HepG2 (cell line): ENCODE measurements around the gene LHX5. TPM values are rescaled to one million over a fixed set of nuclear protein-coding genes. Genes with fewer than 3 reads are reported as not detected.

Experiments used
- ATAC-seq: fragments of 200-7000 bp; cut with Tn5 transposase; 3 replicates; pipeline ENCODE4 v1.9.1; 2020; ENCODE audit warnings: mild to moderate bottlenecking, moderate library complexity
- BruUV-seq: library from RNA; stranded (reverse); fragments of 400-500 nt; replicated peaks from 2 replicates; lab custom pipeline; 2021; lab: Mats Ljungman, UMichigan
- CTCF ChIA-PET: fragments of 300-600 bp; formaldehyde crosslinking; extraction: SDS; loops from one replicate; lab custom pipeline; 2021; ENCODE audit warnings: low total read pairs, inconsistent platforms, low intra/inter-chr PET ratio; lab: Yijun Ruan, JAX
- POLR2A ChIA-PET: fragments of 350-600 bp; sonication (Branson Sonifier 250); formaldehyde crosslinking; loops from one replicate; lab custom pipeline; 2020; ENCODE audit warnings: antibody characterized with exemption, inconsistent platforms; lab: Yijun Ruan, JAX
- DNase-seq: peaks from one replicate; pipeline ENCODE4 v3.0.0-alpha.2; 2015; ENCODE audit warnings: low spot score
- FAIRE-seq: peaks from 3 replicates; lab custom pipeline; 2011; peaks lifted over from hg19 to GRCh38; lab: Jason Lieb, UNC
- H2AFZ ChIP-seq: one replicate; pipeline ENCODE4 v1.6.1; 2011; ENCODE audit warnings: low read length, inconsistent platforms
- H3K27ac ChIP-seq: fragments of 300-600 bp; 3 replicates; pipeline ENCODE4 v1.8.0; 2011; ENCODE audit warnings: mixed run types, mild to moderate bottlenecking, mixed read lengths, low read length, inconsistent platforms; ENCODE audit not compliant: insufficient read depth; ENCODE audit errors: extremely low read length
- H3K27me3 ChIP-seq, 2 experiments: fragments of 200-600 bp in 1 of 2; 2 replicates in 1 of 2; 3 replicates in 1 of 2; pipeline versions ENCODE4 v1.6.0 to v1.8.0; 2011; ENCODE audit warnings: low read length in 2 of 2, mild to moderate bottlenecking in 2 of 2, moderate library complexity in 2 of 2, inconsistent platforms in 1 of 2; ENCODE audit not compliant: insufficient read depth in 2 of 2, control insufficient read depth in 1 of 2
- H3K36me3 ChIP-seq, 2 experiments: fragments of 200-600 bp in 1 of 2; replicated peaks in 1 of 2; 2 replicates in 1 of 2; 3 replicates in 1 of 2; pipeline versions ENCODE4 v1.5.1 to v1.8.0; 2011; ENCODE audit warnings: low read length in 2 of 2, inconsistent platforms in 1 of 2; ENCODE audit not compliant: insufficient read depth in 2 of 2, control insufficient read depth in 1 of 2
- H3K4me1 ChIP-seq: 2 replicates; pipeline ENCODE4 v1.5.1; 2012; ENCODE audit warnings: low read length, inconsistent platforms; ENCODE audit not compliant: insufficient read depth
- H3K4me2 ChIP-seq: 2 replicates; pipeline ENCODE4 v1.6.0; 2011; ENCODE audit warnings: low read depth, low read length, inconsistent platforms
- H3K4me3 ChIP-seq, 3 experiments: fragments of 200-600 bp in 1 of 3; sonication (generic), shearing (Covaris generic) in 1 of 3; replicated peaks in 1 of 3; 2 replicates each; pipeline ENCODE4 v1.5.1; 2011 to 2016; ENCODE audit warnings: low read length in 3 of 3, inconsistent platforms in 2 of 3, low read depth in 2 of 3, mild to moderate bottlenecking in 2 of 3, control low read depth in 1 of 3, mixed read lengths in 1 of 3; ENCODE audit not compliant: insufficient read depth in 1 of 3
- H3K79me2 ChIP-seq: one replicate; pipeline ENCODE4 v1.6.1; 2011; ENCODE audit warnings: low read length, inconsistent platforms; ENCODE audit not compliant: insufficient read depth
- H3K9ac ChIP-seq: 2 replicates; pipeline ENCODE4 v1.6.0; 2011; ENCODE audit warnings: mild to moderate bottlenecking, low read depth, low read length, inconsistent platforms; ENCODE audit not compliant: insufficient read depth
- H3K9me3 ChIP-seq: 2 replicates; pipeline ENCODE4 v1.5.1; 2012; ENCODE audit warnings: mild to moderate bottlenecking, low read length
- H4K20me1 ChIP-seq: 2 replicates; pipeline ENCODE4 v1.6.0; 2011; ENCODE audit warnings: inconsistent platforms, mild to moderate bottlenecking, low read length, moderate library complexity; ENCODE audit not compliant: insufficient read depth
- CHD2 ChIP-seq: IDR thresholded peaks from 2 replicates; pipeline ENCODE4 v1.6.1; 2011; ENCODE audit warnings: low read depth, low read length, improper control_type of control experiment
- ELF1 ChIP-seq: sonication (generic); formaldehyde crosslinking; IDR thresholded peaks from 2 replicates; pipeline ENCODE4 v1.4.0; 2020; ENCODE audit warnings: missing genetic modification reagents
- ETV5 ChIP-seq: IDR thresholded peaks from 2 replicates; pipeline ENCODE4 v1.6.1; 2018; ENCODE audit warnings: missing biosample characterization, missing genetic modification reagents, inconsistent platforms, borderline replicate concordance
- HMG20B ChIP-seq: conservative IDR thresholded peaks from 2 replicates; pipeline ENCODE4 v1.6.1; 2016; ENCODE audit warnings: missing genetic modification reagents, missing compliant biosample characterization
- HNRNPLL ChIP-seq: fragments of 200-400 bp; formaldehyde crosslinking; IDR thresholded peaks from 2 replicates; pipeline ENCODE4 v1.6.1; 2017; ENCODE audit warnings: mild to moderate bottlenecking, low read depth, low read length; ENCODE audit not compliant: poor library complexity, severe bottlenecking
- KDM5B ChIP-seq: sonication (generic); formaldehyde crosslinking; IDR thresholded peaks from 2 replicates; pipeline ENCODE4 v1.4.0; 2020; ENCODE audit warnings: missing genetic modification reagents, mild to moderate bottlenecking, borderline replicate concordance
- MXD4 ChIP-seq: IDR thresholded peaks from 2 replicates; pipeline ENCODE4 v1.6.1; 2016; ENCODE audit warnings: mild to moderate bottlenecking, missing biosample characterization, missing genetic modification reagents
- ZNF10 ChIP-seq: sonication (generic); formaldehyde crosslinking; IDR thresholded peaks from 2 replicates; pipeline ENCODE4 v1.4.0; 2020; ENCODE audit warnings: mild to moderate bottlenecking, low read depth, missing genetic modification reagents, borderline replicate concordance
- ZNF18 ChIP-seq: sonication (generic); formaldehyde crosslinking; IDR thresholded peaks from 2 replicates; pipeline ENCODE4 v1.8.0; 2022; ENCODE audit warnings: mild to moderate bottlenecking, missing genetic modification reagents; ENCODE audit not compliant: insufficient replicate concordance
- ZNF282 ChIP-seq: fragments of 450-650 bp; IDR thresholded peaks from 2 replicates; pipeline ENCODE4 v1.6.1; 2018; ENCODE audit not compliant: partially characterized antibody
- ZNF720 ChIP-seq: sonication (generic); formaldehyde crosslinking; IDR thresholded peaks from 2 replicates; pipeline ENCODE4 v1.4.0; 2020; ENCODE audit warnings: missing genetic modification reagents
- ZNF788 ChIP-seq: sonication (generic); formaldehyde crosslinking; IDR thresholded peaks from 2 replicates; pipeline ENCODE4 v1.5.0; 2020; ENCODE audit warnings: mild to moderate bottlenecking, missing genetic modification reagents, borderline replicate concordance
- WGBS: methylation state at CpG from one replicate; pipeline ENCODE4 v1.1.6; 2017; ENCODE audit warnings: low lambda C conversion rate; 5-methylcytosine and 5-hydroxymethylcytosine counted together
- in situ Hi-C: cut with HindIII; loops from 2 replicates; pipeline ENCODE4 v1.10.0; 2017; ENCODE audit warnings: low pct_unique_long_range_greater_than_20kb; ENCODE audit not compliant: extremely low pct_ligation_motif_present
- intact Hi-C: fragments of 100-400 bp; cut with micrococcal nuclease; formaldehyde crosslinking; loops from one replicate; pipeline ENCODE4 v1.10.0; 2022; ENCODE audit not compliant: unreplicated experiment
- polyA plus RNA-seq, 8 experiments: library from polyadenylated mRNA; depleted of rRNA in 3 of 8; stranded (reverse) in 7 of 8; unstranded in 1 of 8; fragments of >200 nt; fragmentation: Illumina TruSeq in 4 of 8; extraction: Trizol in 4 of 8; gene quantifications; 2 replicates each; pipeline versions ENCODE4 v1.2.1 to v1.2.3, GENCODE V29; 2011 to 2016; ENCODE audit warnings: low read depth in 4 of 8, missing spikeins in 1 of 8, mixed read lengths in 1 of 8; ENCODE audit not compliant: insufficient read depth in 1 of 8
- total RNA-seq, 5 experiments: library from RNA; depleted of rRNA; stranded (reverse); fragments of >200 nt; fragmentation: Illumina TruSeq; extraction: Trizol; gene quantifications; 2 replicates each; pipeline ENCODE4 v1.2.3, GENCODE V29; 2016; ENCODE audit warnings: low read depth in 1 of 5
- TF ChIP-seq, protein P1 (sequence below): IDR thresholded peaks from 2 replicates; pipeline ENCODE4 v1.6.1; 2016; ENCODE audit warnings: missing compliant biosample characterization, missing genetic modification reagents, borderline replicate concordance
- TF ChIP-seq, protein P2 (sequence below): sonication (generic); formaldehyde crosslinking; IDR thresholded peaks from 2 replicates; pipeline ENCODE4 v1.9.0; 2021; ENCODE audit warnings: missing genetic modification reagents, borderline replicate concordance
- TF ChIP-seq, protein P3 (sequence below): sonication (generic); formaldehyde crosslinking; IDR thresholded peaks from 2 replicates; pipeline ENCODE4 v1.8.0; 2022; ENCODE audit warnings: missing genetic modification reagents, mild to moderate bottlenecking, moderate library complexity, borderline replicate concordance

LHX5 gene
- total and polyA plus RNA-seq, 2 of the 13 experiments (the other 11 are each of a cell fraction or from before 2014, with no cell fraction given) = not detected

DNA sequence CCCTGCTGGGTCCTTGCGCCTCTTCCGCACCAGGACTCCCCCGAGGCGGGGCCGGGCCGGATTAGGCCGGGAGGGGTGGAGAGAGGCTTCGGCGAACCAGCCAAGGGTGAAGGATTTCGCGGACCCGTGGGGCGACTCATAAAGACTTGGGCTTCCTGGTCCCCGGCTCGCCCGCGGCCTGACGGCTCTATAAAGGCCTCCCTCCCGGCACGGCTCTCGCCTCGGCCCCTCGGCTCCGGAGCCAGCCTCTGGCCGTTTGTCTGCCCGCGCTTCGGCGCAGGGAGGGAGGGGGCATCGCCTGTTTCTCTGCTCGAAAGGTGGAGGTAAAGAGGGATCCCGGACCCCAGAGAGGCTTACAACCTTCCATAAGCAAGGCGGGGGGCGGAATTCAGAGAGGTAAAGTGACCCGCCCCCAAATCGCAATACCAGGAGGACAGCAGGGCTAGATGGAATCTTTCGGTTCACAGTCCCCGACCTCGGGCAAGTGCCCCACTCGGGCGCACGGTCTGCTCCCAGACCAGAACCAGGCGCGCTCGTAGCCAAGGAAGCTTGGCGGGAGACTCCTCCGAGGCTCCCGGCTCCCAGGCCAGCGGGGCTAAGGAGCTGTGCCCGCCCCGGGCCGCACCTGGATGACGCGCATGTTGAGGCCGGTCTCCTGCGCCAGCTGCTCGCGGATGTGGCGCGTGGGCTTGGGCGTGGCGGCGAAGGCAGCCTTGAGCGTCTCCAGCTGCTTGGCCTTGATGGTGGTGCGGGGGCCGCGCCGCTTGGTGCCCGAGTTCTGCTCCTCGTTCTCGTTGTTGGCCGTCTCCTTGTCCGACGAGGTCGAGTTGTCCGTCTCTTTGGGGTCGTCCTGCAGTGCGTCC lies 3.9 kb downstream of the LHX5 start (continued):
- no peak for TF ChIP-seq MXD4 (CRISPR knock-in tag)

- Histone ChIP-seq H3K9ac (no peak overlapping the region), H3K4me2 (peak overlapping the region; percentile 57), H4K20me1 (no peaks in the 10 kb centered on the region), H3K4me1 (no peaks in the 10 kb centered on the region), H3K27me3 (peaks cover 15 to 89% of the 10 kb centered on the region in 2 experiments), H3K4me3 (peak overlapping the region; percentile 26 to 55 (median 35); a peak in 5 of 6 replicates), H3K27ac (no peak overlapping the region), H3K36me3 (no peaks in the 10 kb centered on the region), H2AFZ (no peak overlapping the region), H3K79me2 (no peaks in the 10 kb centered on the region), H3K9me3 (no peaks in the 10 kb centered on the region)
- intact Hi-C loops = no loop called here
- BruUV-seq = no TSS peak
- DNase-seq = no peak
- ATAC-seq = peak; percentile 7; the same call in 2 of the 3 replicates
- ChIA-PET POLR2A (no interaction called here), CTCF (no interaction called here)
- in situ Hi-C loops = loop anchor here (10.0 kb wide), 1 partner anchor 358 kb away; no protein-coding TSS in a partner anchor
- no CpG with 5 or more reads among the region's 31 CpGs for WGBS
- no peak for FAIRE-seq
- TF ChIP-seq, protein P1, sequence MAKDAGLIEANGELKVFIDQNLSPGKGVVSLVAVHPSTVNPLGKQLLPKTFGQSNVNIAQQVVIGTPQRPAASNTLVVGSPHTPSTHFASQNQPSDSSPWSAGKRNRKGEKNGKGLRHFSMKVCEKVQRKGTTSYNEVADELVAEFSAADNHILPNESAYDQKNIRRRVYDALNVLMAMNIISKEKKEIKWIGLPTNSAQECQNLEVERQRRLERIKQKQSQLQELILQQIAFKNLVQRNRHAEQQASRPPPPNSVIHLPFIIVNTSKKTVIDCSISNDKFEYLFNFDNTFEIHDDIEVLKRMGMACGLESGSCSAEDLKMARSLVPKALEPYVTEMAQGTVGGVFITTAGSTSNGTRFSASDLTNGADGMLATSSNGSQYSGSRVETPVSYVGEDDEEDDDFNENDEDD = no peak
- TF ChIP-seq, protein P2, sequence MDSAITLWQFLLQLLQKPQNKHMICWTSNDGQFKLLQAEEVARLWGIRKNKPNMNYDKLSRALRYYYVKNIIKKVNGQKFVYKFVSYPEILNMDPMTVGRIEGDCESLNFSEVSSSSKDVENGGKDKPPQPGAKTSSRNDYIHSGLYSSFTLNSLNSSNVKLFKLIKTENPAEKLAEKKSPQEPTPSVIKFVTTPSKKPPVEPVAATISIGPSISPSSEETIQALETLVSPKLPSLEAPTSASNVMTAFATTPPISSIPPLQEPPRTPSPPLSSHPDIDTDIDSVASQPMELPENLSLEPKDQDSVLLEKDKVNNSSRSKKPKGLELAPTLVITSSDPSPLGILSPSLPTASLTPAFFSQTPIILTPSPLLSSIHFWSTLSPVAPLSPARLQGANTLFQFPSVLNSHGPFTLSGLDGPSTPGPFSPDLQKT (CRISPR knock-in tag) = no peak
- TF ChIP-seq CHD2 (no peak), HNRNPLL (peak; percentile 28), ZNF10 (CRISPR knock-in tag) (no peak), ZNF18 (CRISPR knock-in tag) (no peak), ZNF788 (CRISPR knock-in tag) (no peak), ZNF720 (CRISPR knock-in tag) (no peak), HMG20B (CRISPR knock-in tag) (no peak), ELF1 (CRISPR knock-in tag) (0 out of 2 replicates have a peak, but pooled peaks have one; percentile 29), ZNF282 (no peak), KDM5B (no peak), ETV5 (CRISPR knock-in tag) (peak; percentile 13; the same call in 1 of the 2 replicates)
- TF ChIP-seq, protein P3, sequence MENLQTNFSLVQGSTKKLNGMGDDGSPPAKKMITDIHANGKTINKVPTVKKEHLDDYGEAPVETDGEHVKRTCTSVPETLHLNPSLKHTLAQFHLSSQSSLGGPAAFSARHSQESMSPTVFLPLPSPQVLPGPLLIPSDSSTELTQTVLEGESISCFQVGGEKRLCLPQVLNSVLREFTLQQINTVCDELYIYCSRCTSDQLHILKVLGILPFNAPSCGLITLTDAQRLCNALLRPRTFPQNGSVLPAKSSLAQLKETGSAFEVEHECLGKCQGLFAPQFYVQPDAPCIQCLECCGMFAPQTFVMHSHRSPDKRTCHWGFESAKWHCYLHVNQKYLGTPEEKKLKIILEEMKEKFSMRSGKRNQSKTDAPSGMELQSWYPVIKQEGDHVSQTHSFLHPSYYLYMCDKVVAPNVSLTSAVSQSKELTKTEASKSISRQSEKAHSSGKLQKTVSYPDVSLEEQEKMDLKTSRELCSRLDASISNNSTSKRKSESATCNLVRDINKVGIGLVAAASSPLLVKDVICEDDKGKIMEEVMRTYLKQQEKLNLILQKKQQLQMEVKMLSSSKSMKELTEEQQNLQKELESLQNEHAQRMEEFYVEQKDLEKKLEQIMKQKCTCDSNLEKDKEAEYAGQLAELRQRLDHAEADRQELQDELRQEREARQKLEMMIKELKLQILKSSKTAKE = no peak
Observed at GRCh38 chr12:113467142-113467501, 4.5 kb downstream of the LHX5 start.
